GM21367 (cell line): ENCODE data around the gene TMEM217.
"Not testable (repeated sequence)": the region's sequence is repeated elsewhere in the genome, so short reads cannot be mapped to it uniquely, and the experiment has no call there.

Experiments
- ATAC-seq: cut with Tn5 transposase; IDR thresholded peaks from one replicate; pipeline ENCODE4 v1.9.1; 2021; ENCODE audit not compliant: unreplicated experiment

The TMEM217 gene

GRCh38 chr6:37218511-37218910 is 39.4 kb downstream of the TMEM217 start:
- no peak for ATAC-seq

- no peak for ATAC-seq
Observed at GRCh38 chr6:37218061-37218460, 39.9 kb downstream of the TMEM217 start.

GRCh38 chr6:37212268-37212667 is 45.7 kb downstream of the TMEM217 start:
- no peak for ATAC-seq

GRCh38 chr6:37210313-37210968 is 47.5 kb downstream of the TMEM217 start:
- ATAC-seq = no peak

GRCh38 chr6:37209461-37210205 is 48.3 kb downstream of the TMEM217 start:
- ATAC-seq = no peak

GRCh38 chr6:37208793-37209192 is 49.2 kb downstream of the TMEM217 start:
- no peak for ATAC-seq

GRCh38 chr6:37207903-37208456 is 50.0 kb downstream of the TMEM217 start:
- no peak for ATAC-seq

GRCh38 chr6:37206622-37207021 is 51.3 kb downstream of the TMEM217 start:
- ATAC-seq = no peak

GRCh38 chr6:37205997-37206340 is 52.0 kb downstream of the TMEM217 start:
- ATAC-seq = no peak

GRCh38 chr6:37205175-37205996 is 52.6 kb downstream of the TMEM217 start:
- no peak for ATAC-seq

GRCh38 chr6:37204014-37204751 is 53.8 kb downstream of the TMEM217 start:
- ATAC-seq = no peak

GRCh38 chr6:37202788-37203491 is 55.0 kb downstream of the TMEM217 start:
- ATAC-seq = no peak

GRCh38 chr6:37201726-37202125 is 56.2 kb downstream of the TMEM217 start:
- ATAC-seq = no peak

GRCh38 chr6:37200085-37200484 is 57.9 kb downstream of the TMEM217 start:
- no peak for ATAC-seq

GRCh38 chr6:37196451-37196850 is 61.5 kb downstream of the TMEM217 start:
- ATAC-seq = not testable (repeated sequence)

- ATAC-seq = not testable (repeated sequence)
Observed at GRCh38 chr6:37194886-37195285, 63.1 kb downstream of the TMEM217 start.

GRCh38 chr6:37192666-37193065 is 65.3 kb downstream of the TMEM217 start:
- no peak for ATAC-seq

- no peak for ATAC-seq
Observed at GRCh38 chr6:37190159-37190535, 67.8 kb downstream of the TMEM217 start.

- no peak for ATAC-seq
Observed at GRCh38 chr6:37188962-37189510, 68.9 kb downstream of the TMEM217 start.
